PFSK-1 (cell line): Measurements from ENCODE around the gene ATP2B2.

Source experiments
- POLR2AphosphoS5 ChIP-seq: IDR thresholded peaks from 2 replicates; pipeline ENCODE4 v1.6.1; 2012; ENCODE audit warnings: low read depth, mild to moderate bottlenecking, control low read depth, low read length, moderate library complexity
- SIN3A ChIP-seq: IDR thresholded peaks from 2 replicates; pipeline ENCODE4 v1.6.1; 2012; ENCODE audit warnings: mild to moderate bottlenecking, low read length, moderate library complexity, borderline replicate concordance; ENCODE audit not compliant: insufficient read depth
- TF ChIP-seq, protein P1 (sequence below), 2 experiments: IDR thresholded peaks; 2 replicates each; pipeline versions ENCODE4 v1.6.1 to v1.8.0; 2011 to 2012; ENCODE audit warnings: low read depth in 2 of 2, low read length in 2 of 2, control low read depth in 1 of 2, inconsistent platforms in 1 of 2, mild to moderate bottlenecking in 1 of 2, moderate library complexity in 1 of 2; ENCODE audit not compliant: insufficient read depth in 1 of 2

DNA sequence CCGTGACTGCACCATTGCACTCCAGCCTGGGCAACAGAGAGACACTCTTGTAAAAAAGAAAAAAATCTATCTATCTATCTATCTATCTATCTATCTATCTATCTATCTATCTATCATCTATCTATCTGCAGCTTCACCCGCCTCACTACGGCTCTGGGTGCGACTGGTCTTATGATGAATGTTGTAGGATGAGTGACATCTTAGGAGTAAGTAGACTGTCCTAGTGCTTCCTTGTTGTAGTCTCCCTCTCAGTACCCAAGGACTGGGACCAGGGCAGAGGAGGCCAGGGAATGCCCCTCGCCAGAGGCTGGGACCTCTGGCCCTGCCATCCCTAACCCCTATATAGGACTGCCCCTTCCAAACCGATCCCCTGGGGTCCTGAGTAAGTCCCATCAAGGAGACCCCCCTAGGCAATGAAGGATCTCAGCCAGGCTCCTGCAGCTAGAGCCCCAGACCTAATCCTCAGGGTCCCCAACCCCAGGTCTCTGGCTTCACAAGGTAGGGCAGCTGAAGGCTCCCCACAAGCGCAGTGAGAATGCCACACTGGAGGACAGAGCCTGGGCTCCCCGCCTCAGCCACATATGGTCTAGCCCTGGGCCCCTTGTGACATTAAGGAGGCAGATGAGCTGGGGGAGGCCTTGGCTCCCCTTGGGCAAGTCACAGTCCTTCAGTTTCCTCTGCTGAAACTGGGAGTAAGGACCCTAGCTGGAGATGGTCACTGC is 183.6 kb downstream of the ATP2B2 start:
- TF ChIP-seq, protein P1, sequence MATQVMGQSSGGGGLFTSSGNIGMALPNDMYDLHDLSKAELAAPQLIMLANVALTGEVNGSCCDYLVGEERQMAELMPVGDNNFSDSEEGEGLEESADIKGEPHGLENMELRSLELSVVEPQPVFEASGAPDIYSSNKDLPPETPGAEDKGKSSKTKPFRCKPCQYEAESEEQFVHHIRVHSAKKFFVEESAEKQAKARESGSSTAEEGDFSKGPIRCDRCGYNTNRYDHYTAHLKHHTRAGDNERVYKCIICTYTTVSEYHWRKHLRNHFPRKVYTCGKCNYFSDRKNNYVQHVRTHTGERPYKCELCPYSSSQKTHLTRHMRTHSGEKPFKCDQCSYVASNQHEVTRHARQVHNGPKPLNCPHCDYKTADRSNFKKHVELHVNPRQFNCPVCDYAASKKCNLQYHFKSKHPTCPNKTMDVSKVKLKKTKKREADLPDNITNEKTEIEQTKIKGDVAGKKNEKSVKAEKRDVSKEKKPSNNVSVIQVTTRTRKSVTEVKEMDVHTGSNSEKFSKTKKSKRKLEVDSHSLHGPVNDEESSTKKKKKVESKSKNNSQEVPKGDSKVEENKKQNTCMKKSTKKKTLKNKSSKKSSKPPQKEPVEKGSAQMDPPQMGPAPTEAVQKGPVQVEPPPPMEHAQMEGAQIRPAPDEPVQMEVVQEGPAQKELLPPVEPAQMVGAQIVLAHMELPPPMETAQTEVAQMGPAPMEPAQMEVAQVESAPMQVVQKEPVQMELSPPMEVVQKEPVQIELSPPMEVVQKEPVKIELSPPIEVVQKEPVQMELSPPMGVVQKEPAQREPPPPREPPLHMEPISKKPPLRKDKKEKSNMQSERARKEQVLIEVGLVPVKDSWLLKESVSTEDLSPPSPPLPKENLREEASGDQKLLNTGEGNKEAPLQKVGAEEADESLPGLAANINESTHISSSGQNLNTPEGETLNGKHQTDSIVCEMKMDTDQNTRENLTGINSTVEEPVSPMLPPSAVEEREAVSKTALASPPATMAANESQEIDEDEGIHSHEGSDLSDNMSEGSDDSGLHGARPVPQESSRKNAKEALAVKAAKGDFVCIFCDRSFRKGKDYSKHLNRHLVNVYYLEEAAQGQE (IDR thresholded peaks at IDR 0.05; ENCODE audit: insufficient read depth in 1 of 2, low read depth in 2 of 2, low read length in 2 of 2), result no peak
- TF ChIP-seq POLR2AphosphoS5, result no peak
- TF ChIP-seq SIN3A, result no peak
